NCI-H2081 treated with DMSO at 0.1 percent for 48 hours (cell line): ENCODE measurements around the gene TRIM62.
"Not testable (repeated sequence)": the region's sequence is repeated elsewhere in the genome, so short reads cannot be mapped to it uniquely, and the experiment has no call there.

ENCODE experiments used
- DNase-seq: peaks from one replicate; lab custom pipeline; 2025; lab: John Stamatoyannopoulos, UW

TRIM62 gene

GRCh38 chr1:33158366-33158765, 23.5 kb downstream of the TRIM62 start:
- no peak for DNase-seq

- no peak for DNase-seq
Measured at GRCh38 chr1:33157131-33157530, 24.7 kb downstream of the TRIM62 start.

- DNase-seq = no peak
Measured at GRCh38 chr1:33155877-33156538, 25.8 kb downstream of the TRIM62 start.

- DNase-seq = no peak
Measured at GRCh38 chr1:33153650-33154049, 28.2 kb downstream of the TRIM62 start.

GRCh38 chr1:33152685-33153432, 29.0 kb downstream of the TRIM62 start:
- DNase-seq = no peak

- no peak for DNase-seq
Measured at GRCh38 chr1:33151116-33151515, 30.7 kb downstream of the TRIM62 start.

GRCh38 chr1:33150522-33150921, 31.3 kb downstream of the TRIM62 start:
- no peak for DNase-seq

GRCh38 chr1:33149453-33150190, 32.2 kb downstream of the TRIM62 start:
- DNase-seq = no peak

- DNase-seq = no peak
Measured at GRCh38 chr1:33148615-33149014, 33.2 kb downstream of the TRIM62 start.

- DNase-seq = no peak
Measured at GRCh38 chr1:33147997-33148314, 33.9 kb downstream of the TRIM62 start.

GRCh38 chr1:33147275-33147996, 34.4 kb downstream of the TRIM62 start:
- no peak for DNase-seq

GRCh38 chr1:33146003-33146402, 35.8 kb downstream of the TRIM62 start:
- no peak for DNase-seq

GRCh38 chr1:33143698-33144097, 38.1 kb downstream of the TRIM62 start:
- no peak for DNase-seq

- DNase-seq = no peak
Measured at GRCh38 chr1:33143176-33143575, 38.7 kb downstream of the TRIM62 start.

- no peak for DNase-seq
Measured at GRCh38 chr1:33142483-33143064, 39.3 kb downstream of the TRIM62 start.

- DNase-seq = no peak
Measured at GRCh38 chr1:33141781-33142180, 40.1 kb downstream of the TRIM62 start.

GRCh38 chr1:33141216-33141615, 40.6 kb downstream of the TRIM62 start:
- DNase-seq = no peak

GRCh38 chr1:33140153-33141149, 41.4 kb downstream of the TRIM62 start:
- DNase-seq = no peak

GRCh38 chr1:33137800-33138199, 44.0 kb downstream of the TRIM62 start:
- no peak for DNase-seq

- DNase-seq = not testable (repeated sequence)
Measured at GRCh38 chr1:33136041-33136440, 45.8 kb downstream of the TRIM62 start.
